D341Med (cell line): ENCODE data around the gene CP.
"Not testable (repeated sequence)": the region's sequence is repeated elsewhere in the genome, so short reads cannot be mapped to it uniquely, and the experiment has no call there.

ENCODE experiments used
- DNase-seq: peaks from one replicate; pipeline ENCODE4 v3.0.0; 2012; ENCODE audit warnings: low spot score

CP gene

DNA sequence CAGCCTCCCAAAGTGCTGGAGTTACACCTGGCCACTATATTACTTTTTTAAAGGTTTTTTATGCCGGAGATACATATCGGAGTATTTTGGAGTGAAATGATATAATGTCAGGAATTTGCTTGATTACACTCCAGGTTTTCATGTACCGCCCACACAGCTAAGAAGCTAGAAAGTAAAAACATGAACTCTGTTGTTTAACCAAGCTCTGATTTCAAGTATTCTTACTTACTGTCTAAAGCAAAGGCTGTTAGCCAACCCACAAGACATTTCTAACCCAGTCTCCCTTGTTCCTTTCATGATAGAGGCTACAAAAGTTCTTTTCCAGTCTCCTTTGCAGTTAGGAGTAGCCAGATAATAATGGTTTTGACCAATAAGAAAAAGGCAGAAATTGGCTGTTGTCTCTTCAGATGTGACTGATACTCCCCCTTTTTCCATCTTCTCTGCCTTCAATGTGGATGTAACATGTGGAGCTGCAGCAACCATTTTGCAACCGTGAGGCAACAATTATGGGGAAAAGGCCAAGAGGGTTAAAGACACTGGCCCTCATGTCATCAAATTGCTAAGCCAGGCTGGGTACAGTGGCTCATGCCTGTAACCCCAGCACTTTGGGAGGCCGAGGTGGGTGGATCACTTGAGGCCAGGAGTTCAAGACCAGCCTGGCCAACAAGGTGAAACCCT, 6.1 kb upstream of the CP start:
- DNase-seq, result no peak

DNA sequence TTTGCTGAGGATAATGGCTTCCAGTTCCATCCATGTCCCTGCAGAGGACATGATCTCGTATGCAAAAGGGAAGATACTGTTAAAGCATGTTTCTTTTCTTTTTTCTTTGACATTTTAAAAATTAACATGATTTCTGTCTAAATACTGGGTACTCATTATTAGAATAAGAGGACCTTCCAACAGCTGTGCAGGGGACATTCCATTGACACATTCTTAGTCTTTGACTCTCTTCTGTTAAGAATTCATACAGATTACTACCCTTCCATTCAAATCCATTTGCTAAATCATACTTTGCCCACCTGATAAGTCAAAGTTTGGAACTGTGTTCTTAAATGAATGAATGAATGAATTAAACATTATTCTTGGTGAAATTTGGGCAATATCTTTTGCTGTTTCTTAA, 5.1 kb upstream of the CP start:
- no peak for DNase-seq

DNA sequence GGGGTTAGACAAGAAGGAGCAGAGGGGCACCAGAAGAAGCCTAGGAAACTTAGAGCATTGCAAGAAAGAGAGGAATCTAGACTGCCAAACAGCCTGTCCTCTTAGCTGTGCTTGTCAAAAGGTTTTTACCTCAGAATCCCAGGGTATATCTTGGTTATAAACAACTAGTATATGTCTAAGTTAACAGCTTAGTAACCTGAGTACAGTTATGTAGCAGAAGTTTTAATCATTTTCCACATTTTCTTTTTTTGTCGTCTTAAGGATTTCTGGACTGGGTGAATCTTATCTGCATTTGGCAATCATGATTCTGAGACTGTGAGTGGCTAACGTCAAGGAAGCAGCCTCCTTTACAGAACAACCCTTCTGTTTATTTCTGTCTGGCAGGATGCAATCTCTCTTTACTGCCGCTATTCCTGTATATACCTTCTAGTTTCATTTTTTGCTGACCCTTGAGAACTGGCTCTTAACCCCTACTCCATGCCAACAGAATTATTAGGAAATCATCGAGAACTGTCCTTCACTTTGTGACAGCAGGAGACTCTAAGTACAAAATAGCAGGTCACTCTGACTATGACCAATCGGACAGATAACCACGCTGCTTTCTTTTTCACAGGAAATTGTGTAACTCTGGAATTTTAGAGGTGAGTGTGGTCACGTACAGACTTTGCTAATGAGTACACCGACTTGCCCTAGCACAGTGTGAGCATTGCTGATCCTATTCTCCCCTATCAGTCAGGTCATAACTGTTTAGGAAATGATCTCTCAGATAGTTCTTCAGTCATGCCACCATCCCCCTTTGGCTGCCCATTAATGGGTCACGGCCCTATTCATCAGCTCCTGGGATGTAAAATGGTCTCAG, 3.3 kb upstream of the CP start:
- no peak for DNase-seq

DNA sequence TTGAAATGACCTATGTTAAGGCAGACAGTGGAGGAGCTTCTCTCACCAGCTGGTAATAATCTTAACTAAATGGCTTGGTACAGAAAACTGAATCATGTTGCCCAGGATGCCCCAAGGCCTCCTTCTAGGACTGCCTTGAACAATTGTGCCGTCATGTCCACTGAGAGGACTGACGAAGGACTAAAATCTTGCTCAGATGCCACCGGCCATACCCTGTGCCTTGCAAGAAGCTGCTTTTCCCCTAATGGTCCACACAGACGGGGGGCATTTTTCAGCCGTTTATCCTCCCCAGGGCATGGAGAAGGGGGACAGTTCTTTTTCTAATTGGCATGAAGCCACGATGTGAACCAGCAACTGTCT, 1.8 kb upstream of the CP start:
- DNase-seq, result no peak

DNA sequence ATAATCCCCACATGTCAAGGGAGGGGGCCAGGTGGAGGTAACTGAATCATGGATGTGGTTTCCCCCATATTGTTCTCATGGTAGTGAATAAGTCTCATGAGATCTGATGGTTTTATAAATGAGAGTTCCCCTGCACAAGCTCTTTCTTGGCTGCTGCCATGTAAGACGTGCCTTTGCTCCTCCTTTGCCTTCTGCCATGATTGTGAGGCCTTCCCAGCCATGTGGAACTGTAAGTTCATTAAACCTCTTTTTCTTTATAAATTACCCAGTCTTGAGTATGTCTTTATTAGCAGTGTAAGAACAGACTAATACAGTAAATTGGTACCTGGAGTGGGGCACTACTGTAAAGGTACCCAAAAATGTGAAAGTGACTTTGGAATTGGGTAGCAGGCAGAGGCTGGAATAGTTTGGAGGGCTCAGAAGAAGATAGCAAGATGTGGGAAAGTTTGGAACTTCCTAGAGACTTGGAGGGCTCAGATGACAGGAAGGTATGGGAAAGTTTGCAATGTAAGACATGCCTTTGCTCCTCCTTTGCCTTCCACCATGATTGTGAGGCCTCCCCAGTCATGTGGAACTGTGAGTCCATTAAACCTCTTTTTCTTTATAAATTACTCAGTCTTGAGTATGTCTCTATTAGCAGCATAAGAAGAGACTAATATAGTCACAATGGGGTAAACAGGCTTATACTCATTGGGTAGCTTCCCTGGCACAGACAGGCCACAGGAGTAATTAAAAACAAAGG, 2.1 kb downstream of the CP start:
- DNase-seq, result not testable (repeated sequence)

DNA sequence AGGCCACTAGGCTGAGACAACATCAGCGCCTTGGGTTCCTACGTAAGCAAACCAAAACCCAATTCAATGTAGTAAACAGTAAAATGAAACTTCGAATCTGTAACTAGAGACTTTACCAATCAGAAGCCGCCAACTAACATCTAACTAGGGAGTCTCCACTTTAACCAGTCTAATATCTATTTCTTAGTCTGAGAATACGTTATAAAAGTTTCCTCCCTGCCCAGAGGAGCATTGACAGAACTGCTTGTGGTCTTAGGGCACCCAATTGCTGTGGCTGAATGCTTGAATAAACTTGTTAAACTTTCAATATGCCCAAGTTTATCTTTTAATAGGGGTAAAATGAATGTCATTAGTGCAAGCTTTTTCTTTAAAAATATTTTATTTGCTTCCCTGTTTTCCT, 4.3 kb downstream of the CP start:
- DNase-seq, result no peak

DNA sequence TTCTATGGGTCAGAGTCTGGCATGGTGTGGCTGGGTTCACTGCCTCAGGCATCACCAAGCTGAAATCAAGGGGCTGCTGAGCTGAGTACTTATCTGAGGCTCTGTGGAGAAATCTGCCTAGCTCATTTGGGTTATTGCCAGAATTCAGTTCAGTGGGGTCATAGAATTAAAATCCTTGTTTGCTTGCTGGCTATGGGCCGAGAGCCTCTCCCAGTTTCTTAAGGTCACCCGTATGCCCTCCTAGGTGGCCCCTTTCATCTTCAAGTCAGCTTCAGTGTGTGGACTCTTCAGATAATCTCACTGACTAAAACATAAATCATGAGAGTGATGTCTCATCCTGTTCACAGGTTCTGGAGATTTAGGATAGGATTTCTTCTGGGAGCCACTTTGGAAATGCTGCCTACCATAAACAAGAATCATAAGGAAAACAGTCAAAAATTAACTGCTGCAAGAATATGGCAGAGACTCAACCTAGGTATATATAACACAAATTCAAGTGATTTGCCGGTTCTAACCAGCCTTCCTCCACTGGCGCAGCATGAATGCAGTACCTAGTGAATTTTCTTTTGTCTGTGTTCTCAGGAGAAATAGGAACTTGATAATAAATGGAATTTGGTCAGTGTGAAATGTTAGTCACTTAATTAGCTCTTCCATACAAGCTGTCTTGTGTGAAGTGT, 5.3 kb downstream of the CP start:
- DNase-seq, result no peak

DNA sequence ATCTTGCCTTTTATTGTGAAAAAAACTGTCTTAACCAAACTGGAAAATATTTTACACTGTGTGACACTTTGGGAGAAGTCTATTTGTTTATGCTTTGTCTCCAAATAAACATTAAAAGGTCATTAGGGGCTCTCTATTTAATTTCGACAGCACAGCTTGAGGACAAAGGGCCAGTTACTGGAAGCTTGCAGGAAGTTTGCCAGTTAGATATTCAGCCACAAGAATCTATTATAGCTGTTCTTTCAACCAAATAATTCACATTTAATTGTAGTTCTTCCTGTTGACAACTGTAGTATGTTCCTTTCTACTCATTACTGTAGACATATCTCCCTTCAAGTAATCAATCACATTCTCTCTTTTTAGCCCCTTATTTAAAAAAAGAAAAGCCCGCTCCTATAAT, 6.1 kb downstream of the CP start:
- DNase-seq, result no peak

DNA sequence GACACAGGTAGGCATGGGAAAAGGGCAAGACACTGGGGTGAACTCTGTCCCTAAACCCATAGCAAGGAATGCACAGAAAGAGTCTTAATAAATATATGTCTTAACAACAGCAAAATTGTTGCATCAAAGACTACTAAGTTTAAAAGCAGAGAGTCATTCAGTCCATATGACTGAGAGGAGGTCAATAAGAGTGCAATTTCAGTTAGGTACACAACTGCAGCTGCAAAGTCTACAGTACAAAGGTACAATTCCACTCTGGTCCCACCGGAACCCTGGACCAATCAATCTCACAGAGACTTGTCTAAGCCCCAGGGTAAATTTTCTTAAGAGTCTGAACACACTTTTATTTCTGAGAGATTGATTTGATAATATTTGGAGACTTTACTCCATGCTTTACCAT, 6.9 kb downstream of the CP start:
- no peak for DNase-seq

DNA sequence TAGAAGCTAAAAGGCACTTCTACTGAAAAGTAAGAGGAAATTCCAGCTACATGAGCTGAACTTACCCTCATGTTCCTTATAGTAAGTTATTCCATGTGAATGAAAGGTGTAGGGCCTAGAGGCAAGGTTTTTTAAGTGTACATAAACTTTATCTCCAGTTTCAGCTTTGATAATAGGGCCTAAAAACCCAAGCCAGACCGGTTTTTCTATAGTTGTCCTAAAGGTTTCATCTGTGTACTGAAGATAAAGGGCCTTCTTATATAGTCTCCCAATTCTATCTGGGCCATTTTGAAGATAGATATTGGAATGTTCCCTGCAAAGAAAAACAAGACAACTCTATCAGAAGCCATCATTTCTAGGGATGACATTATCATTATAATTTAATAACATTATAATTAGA, 9.2 kb downstream of the CP start:
- DNase-seq, result no peak

DNA sequence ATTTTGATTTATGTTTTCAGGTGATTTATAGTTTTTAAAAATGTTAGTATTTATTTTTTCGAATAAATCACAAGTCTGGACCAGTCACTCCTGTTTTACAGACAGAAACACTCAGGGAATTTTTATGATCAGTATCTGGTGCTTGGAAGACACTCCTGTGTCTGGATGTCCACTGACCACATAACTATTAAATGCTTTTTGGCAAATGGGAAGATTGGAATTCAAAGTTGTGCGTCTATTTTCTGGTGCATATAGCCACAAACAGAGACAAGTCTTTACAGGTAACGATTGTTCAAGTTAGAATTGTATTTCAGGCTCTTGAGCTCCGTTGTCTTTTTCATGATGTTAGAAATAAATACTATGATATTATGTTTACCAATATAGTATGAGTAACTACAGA, 12.2 kb downstream of the CP start:
- no peak for DNase-seq

DNA sequence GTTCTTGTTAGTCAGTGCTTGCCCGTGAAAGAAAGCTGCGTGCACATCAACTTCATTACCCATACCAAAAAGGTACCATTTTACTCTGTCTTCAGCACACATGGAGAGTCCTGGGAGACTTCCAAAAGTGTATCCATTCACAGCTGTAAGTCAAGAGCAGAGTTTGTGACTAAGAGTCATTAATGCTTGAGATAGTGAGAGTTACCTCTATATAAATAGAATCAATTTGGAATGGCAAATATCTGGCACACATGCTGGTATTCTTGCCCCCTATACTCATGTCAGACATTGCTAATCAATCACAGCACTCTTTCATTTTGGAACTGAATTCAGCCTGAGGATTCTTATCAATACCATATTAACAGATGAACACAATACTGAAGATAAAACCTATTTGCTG, 14.2 kb downstream of the CP start:
- DNase-seq, result no peak

DNA sequence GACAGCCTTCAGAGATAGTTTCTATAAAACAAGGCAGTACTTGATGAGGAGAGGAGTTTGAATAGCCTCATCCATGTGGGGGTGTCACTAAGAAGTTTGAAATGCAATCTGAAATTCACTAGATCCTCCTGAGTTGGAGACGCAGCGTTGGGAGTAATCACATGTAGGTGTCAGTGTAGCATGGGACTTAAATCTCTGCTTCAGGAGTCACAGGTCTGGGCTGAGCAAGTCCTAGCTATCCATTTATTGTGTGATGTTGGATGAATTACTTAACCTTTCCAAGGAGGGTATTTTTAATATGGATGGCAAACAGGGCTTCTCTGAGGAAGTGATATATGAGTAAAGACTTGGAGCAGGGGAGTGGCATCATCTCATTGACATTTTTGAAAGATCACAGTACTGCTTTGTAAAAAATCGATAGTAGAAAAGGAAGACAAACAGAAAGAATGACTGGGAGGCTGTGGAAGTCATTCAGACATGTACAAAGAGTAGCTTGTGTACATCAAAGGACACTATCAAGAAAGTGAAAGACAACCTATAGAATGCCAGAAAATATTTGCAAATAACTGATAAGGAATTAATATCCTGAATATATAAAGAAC, 17.1 kb downstream of the CP start:
- DNase-seq, result no peak

DNA sequence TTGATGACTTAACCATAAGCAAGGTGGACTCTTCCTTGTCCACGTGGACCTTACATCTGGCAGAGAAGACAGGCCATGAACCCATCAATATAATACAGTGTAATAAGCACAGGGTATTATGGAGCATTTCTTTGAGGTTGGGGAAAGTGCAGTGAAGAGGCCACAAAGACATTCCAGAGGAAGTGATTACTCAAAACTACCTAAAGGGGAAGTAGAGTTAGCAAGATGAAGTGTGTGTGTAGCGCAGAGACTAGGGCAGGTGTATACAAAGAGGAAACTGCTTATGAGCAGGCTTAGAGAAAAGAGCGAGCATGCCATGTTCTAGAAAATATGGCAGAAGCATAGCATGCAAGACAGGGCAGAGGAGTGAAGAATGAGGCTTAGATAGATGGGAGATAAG, 17.9 kb downstream of the CP start:
- DNase-seq, result no peak

DNA sequence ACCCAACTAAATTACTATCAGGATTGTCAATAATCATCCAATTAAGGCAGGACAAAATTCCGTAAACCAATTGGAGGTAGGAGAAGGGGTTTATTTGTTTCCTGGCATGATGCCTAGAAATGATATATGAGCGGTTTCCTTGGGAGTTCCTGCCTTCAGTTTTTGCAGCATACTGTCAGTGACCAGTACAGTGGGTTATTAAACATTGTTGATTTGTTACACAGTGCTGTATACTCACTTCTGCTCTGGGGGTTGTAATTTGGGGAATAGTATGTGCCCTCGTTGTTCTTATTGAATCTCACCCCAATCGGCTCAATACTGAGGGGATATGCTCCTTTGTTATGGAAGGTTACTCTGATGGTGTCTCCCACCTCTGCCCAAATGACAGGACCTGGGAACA, 22.2 kb downstream of the CP start:
- DNase-seq, result no peak

DNA sequence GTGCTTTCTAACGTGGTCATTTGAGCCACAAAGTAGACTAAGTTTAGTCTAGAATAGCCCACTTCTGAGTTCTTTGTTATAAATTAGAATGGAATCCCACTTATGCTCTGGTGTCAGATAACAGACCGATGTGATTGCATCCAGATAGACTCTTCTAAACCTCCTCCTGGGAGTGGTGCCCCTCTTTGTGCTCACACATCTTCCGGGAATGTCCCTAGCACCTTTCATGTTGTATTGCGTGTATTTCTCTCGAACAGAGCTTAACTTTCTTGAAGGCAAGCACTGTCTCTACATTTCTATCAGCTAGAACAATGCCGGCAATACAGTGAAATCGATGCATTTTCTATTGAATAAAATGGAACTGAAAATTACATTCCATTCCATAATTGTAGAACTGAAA, 23.0 kb downstream of the CP start:
- DNase-seq, result no peak

DNA sequence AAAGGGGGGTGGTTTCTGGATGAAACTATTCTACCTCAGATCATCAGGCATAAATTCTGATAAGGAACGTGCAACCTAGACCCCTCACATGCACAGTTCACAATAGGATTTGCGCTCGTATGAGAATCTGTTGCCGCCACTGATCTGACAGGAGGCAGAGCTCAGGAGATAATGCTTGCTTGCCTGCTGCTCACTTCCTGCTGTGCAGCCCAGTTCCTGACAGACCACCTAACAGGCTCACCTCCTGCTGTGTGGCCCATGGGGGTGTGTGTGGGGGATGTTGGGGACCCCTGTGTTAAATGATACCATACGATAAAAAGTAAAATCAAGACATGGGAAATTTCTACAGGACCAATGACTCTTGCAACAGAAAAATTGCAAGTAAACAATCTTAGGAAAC, 24.0 kb downstream of the CP start:
- no peak for DNase-seq

DNA sequence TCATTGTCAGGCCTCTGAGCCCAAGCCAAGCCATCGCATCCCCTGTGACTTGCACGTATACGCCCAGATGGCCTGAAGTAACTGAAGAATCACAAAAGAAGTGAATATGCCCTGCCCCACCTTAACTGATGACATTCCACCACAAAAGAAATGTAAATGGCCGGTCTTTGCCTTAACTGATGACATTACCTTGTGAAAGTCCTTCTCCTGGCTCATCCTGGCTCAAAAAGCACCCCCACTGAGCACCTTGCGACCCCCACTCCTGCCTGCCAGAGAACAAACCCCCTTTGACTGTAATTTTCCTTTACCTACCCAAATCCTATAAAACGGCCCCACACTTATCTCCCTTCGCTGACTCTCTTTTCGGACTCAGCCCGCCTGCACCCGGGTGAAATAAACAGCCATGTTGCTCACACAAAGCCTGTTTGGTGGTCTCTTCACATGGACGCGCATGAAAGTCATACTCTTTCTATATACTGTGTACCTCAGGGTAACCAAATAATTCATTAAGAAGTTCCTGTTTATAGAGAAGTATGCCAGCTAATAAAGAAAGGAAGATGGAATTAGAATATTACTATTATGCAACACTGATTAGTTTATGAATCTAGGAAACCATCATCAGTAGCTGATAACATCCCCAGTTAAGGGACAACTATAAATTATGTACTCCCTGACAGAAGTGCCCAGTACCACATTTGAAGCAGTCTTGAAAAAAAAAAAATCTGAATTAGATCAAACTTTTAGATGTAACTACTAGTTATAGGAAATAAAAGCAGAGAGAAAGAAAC, 24.6 kb downstream of the CP start:
- DNase-seq, result not testable (repeated sequence)

DNA sequence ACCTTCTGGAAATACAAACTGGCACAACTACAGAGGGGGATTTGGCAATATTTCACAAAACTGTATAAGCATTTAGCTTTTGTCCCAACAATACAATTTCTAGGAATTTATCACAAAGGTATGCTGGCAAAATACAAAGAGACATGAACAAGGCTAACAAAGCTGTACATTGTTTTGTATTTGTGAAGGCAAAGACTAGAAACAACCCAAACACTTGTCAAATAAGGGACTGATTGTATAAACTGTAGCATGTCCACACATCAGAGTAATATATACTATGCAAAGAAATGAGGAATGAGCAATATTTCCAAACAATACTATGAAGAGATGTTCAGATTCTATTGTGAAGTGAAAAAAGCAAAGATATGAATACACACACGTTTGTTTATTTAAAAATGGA, 26.4 kb downstream of the CP start:
- no peak for DNase-seq

DNA sequence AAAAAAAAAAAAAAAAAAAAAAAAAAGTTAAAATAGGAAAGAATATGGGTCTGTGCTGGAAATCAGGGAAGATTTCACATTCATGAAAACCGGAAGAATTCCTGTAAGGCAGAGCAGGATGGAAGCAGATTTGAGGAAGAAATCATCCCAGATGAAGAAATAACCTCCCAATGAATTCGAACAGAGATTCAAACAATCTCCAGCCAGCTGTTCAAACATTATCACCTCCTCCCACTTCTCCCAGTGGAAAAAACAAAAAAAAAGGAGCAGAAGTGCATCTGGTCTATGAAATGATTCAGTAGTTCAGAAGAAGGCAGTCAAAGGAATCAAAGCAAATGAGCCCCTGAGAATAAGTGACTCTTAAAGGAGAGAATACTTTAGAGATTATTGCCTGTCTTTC, 33.1 kb downstream of the CP start:
- no peak for DNase-seq

DNA sequence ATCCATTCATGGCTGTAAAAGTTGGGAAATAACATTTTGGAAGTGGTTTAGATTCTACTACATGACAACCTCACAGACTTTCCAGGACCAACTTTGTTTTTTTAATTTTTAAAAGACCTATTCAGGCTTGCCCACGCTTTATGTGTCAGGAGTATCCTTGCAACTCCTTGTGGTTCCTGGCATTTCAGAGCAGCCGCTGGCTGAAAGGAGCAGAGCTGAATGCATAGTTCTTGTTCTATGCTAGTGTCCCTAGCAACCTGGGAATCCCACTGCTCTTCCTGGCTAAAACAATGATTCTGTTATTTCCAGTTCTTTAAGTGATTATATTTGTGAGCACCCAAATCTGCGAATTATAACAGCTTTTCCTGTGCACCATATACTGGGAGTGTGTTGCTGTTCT, 34.9 kb downstream of the CP start:
- DNase-seq, result no peak
